AG09319 (cell line): Measurements from ENCODE around the gene PLA2G7.
"Not testable (repeated sequence)": the region's sequence is repeated elsewhere in the genome, so short reads cannot be mapped to it uniquely, and the experiment has no call there.

Experiments used
- DNase-seq: peaks from one replicate; pipeline ENCODE4 v3.0.0-alpha.2; 2010; ENCODE audit warnings: low read depth; ENCODE audit errors: extremely low read depth
- TF ChIP-seq, protein P1 (sequence below): IDR thresholded peaks from 2 replicates; pipeline ENCODE4 v1.5.1; 2011; ENCODE audit warnings: low read depth, mild to moderate bottlenecking, inconsistent platforms, low read length, moderate library complexity

Gene PLA2G7

GRCh38 chr6:46773201-46773855, 38.2 kb upstream of the PLA2G7 start:
- TF ChIP-seq, protein P1, sequence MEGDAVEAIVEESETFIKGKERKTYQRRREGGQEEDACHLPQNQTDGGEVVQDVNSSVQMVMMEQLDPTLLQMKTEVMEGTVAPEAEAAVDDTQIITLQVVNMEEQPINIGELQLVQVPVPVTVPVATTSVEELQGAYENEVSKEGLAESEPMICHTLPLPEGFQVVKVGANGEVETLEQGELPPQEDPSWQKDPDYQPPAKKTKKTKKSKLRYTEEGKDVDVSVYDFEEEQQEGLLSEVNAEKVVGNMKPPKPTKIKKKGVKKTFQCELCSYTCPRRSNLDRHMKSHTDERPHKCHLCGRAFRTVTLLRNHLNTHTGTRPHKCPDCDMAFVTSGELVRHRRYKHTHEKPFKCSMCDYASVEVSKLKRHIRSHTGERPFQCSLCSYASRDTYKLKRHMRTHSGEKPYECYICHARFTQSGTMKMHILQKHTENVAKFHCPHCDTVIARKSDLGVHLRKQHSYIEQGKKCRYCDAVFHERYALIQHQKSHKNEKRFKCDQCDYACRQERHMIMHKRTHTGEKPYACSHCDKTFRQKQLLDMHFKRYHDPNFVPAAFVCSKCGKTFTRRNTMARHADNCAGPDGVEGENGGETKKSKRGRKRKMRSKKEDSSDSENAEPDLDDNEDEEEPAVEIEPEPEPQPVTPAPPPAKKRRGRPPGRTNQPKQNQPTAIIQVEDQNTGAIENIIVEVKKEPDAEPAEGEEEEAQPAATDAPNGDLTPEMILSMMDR = no peak
- DNase-seq = no peak

- no peak for DNase-seq
- TF ChIP-seq, protein P1 = no peak
Observed at GRCh38 chr6:46772762-46773161, 37.6 kb upstream of the PLA2G7 start.

DNA sequence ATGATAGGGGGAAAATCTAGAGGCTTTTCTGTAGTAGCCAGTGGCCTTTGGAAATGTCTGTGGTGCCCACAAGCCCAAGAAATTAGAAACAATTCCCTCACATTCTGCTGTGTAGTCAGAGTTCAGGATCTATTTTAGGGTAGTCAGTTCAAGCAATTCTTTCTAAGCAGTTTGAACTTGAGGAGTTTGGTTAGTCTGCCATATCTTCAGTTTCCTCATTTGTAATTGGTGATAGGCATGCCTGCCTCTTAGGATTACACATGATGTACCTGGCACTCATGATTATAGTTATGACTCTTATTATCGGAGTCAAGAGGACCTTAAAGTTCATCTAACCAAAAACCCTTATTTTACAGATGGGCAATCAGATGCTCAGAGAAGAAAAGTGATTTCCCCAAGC, 36.8 kb upstream of the PLA2G7 start:
- DNase-seq = no peak
- TF ChIP-seq, protein P1 = no peak

DNA sequence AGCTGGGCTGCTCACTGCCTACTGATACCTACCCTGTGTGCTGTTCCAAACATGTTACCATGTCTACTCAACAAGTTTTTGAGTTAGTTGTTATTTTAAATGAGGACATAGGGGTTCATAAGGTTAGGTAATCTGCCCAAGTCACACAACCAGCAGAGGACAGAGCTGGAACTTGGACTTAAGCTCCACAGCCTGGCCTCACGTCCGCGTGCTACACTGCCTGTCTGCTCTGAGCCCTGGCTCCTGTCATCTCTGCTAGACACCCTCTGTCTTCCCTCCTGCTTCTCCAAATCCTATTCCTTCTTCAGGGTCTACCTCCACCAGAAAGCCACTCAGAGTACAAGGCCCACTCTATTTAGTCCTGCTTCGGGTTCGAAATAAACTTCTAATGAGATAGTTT, 29.8 kb upstream of the PLA2G7 start:
- no peak for DNase-seq
- TF ChIP-seq, protein P1 = no peak

GRCh38 chr6:46764280-46764679, 29.1 kb upstream of the PLA2G7 start:
- not testable (repeated sequence) for DNase-seq

GRCh38 chr6:46763466-46763865, 28.3 kb upstream of the PLA2G7 start:
- DNase-seq = no peak
- TF ChIP-seq, protein P1 = no peak

- TF ChIP-seq, protein P1 = no peak
- no peak for DNase-seq
Observed at GRCh38 chr6:46760925-46761324, 25.8 kb upstream of the PLA2G7 start.
